Neutrophil (primary cell): ENCODE results near the gene RAVER1.

Experiments used
- H3K27ac ChIP-seq: fragments of 200-600 bp; sonication (generic); 2 replicates; pipeline ENCODE4 v1.5.1; 2016; ENCODE audit warnings: mild to moderate bottlenecking, moderate library complexity
- H3K27me3 ChIP-seq: fragments of 200-600 bp; sonication (generic); 2 replicates; pipeline ENCODE4 v1.6.0; 2016; ENCODE audit warnings: mild to moderate bottlenecking
- H3K36me3 ChIP-seq: fragments of 200-600 bp; sonication (generic); 2 replicates; pipeline ENCODE4 v1.5.1; 2017
- H3K4me1 ChIP-seq, 2 experiments: fragments of 200-600 bp in 1 of 2; sonication (generic) in 1 of 2; 1 replicate in 1 of 2; 2 replicates in 1 of 2; pipeline versions ENCODE4 v1.5.1 to v1.6.1; 2013 to 2016; ENCODE audit warnings: low read depth in 1 of 2, low read length in 1 of 2, mild to moderate bottlenecking in 1 of 2, moderate library complexity in 1 of 2; ENCODE audit not compliant: control insufficient read depth in 1 of 2, insufficient read depth in 1 of 2
- H3K4me3 ChIP-seq, 2 experiments: fragments of 200-600 bp in 1 of 2; sonication (generic) in 1 of 2; 1 replicate in 1 of 2; 2 replicates in 1 of 2; pipeline ENCODE4 v1.5.1; 2013 to 2016; ENCODE audit warnings: low read depth in 1 of 2, low read length in 1 of 2, mild to moderate bottlenecking in 1 of 2, moderate library complexity in 1 of 2
- H3K9me3 ChIP-seq: fragments of 200-600 bp; sonication (generic); 2 replicates; pipeline ENCODE4 v1.5.1; 2016
- TF ChIP-seq, protein P1 (sequence below): fragments of 200-600 bp; sonication (generic); IDR thresholded peaks from 2 replicates; pipeline ENCODE4 v1.5.1; 2016; ENCODE audit warnings: antibody characterized with exemption

Gene RAVER1

DNA sequence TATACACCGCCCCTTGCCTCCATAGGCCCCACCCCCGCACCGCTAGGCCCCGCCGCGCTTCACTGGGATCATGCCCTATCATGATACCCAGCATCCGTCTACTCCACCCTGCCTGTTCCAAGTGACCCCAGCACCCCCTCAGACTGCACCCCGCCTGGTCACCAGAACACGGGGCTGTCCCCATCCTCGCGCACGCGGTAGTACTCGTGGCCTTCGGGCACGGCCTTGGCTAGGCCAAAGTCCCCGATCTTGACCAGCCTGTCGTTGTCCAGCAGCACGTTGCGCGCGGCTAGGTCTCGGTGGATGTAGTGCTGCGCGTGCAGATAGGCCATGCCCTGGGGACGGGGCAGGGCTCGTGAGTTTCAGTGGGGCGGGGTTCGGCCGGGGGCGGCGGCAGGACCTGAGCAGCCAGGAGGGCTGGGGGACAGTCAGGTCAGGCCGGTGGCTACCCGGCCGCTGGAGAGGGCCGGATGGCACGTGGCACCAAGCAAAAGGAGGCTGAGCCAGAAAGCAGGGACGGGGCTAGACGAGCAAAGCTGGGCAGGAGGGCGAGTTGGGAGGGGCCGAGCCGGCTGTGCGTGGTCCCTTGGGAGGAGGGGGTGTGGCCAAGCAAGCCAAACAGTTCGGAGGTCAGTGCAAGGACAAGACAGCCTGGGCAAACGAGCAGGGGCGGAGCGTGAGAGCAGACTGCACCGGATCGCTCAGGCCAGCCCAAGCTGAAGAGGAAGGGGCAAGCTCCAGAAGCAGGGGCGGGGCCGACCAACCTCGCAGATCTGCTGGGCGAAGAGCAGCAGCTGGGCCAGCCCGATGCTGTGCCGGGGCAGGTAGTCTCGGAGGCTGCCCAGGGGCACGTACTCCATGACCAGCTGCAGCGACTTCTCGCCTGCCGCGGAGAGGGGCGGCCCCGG lies 19.7 kb upstream of the RAVER1 start:
- Histone ChIP-seq H3K27me3 (no peaks in the 10 kb centered on the region), H3K4me1 (peaks cover 0 to 1% of the 10 kb centered on the region in 2 experiments), H3K4me3 (no peak overlapping the region), H3K36me3 (peaks cover 90% of the 10 kb centered on the region), H3K27ac (no peak overlapping the region), H3K9me3 (no peaks in the 10 kb centered on the region)
- TF ChIP-seq, protein P1, sequence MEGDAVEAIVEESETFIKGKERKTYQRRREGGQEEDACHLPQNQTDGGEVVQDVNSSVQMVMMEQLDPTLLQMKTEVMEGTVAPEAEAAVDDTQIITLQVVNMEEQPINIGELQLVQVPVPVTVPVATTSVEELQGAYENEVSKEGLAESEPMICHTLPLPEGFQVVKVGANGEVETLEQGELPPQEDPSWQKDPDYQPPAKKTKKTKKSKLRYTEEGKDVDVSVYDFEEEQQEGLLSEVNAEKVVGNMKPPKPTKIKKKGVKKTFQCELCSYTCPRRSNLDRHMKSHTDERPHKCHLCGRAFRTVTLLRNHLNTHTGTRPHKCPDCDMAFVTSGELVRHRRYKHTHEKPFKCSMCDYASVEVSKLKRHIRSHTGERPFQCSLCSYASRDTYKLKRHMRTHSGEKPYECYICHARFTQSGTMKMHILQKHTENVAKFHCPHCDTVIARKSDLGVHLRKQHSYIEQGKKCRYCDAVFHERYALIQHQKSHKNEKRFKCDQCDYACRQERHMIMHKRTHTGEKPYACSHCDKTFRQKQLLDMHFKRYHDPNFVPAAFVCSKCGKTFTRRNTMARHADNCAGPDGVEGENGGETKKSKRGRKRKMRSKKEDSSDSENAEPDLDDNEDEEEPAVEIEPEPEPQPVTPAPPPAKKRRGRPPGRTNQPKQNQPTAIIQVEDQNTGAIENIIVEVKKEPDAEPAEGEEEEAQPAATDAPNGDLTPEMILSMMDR: no peak

GRCh38 chr19:10346509-10346908 lies 13.2 kb upstream of the RAVER1 start:
- no peaks in the 10 kb centered on the region for H3K27me3 ChIP-seq
- no peaks in the 10 kb centered on the region for H3K9me3 ChIP-seq
- H3K27ac ChIP-seq: peak overlapping the region; percentile 100
- peak overlapping the region; percentile 29 to 42 for H3K4me3 ChIP-seq
- TF ChIP-seq, protein P1: no peak
- H3K36me3 ChIP-seq: peaks cover 25% of the 10 kb centered on the region
- H3K4me1 ChIP-seq: peaks cover 39 to 40% of the 10 kb centered on the region in 2 experiments

DNA sequence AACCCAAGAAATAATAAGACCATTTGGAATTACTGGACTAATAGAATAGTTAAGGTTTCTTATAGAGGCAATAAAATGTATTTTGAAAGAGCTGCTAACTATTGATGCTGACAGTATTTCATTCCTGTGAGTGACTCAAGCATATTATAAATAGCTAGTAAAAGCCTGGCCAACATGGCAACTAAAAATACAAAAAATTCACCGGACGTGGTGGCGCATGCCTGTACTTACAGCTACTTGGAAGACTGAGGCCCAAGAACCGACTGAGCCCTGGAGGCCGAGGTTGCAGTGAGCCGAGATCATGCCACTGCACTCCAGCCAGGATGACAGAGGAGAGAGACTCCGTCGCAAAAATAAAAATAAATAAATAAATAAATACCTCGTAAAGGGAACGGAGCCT lies 11.5 kb upstream of the RAVER1 start:
- TF ChIP-seq, protein P1: no peak
- H3K4me1 ChIP-seq: peaks cover 51 to 53% of the 10 kb centered on the region in 2 experiments
- H3K36me3 ChIP-seq: peaks cover 8% of the 10 kb centered on the region
- H3K27ac ChIP-seq: peak overlapping the region; percentile 100
- no peaks in the 10 kb centered on the region for H3K27me3 ChIP-seq
- H3K9me3 ChIP-seq: no peaks in the 10 kb centered on the region
- peak overlapping the region in 1 of 2 experiments; percentile 18 for H3K4me3 ChIP-seq

GRCh38 chr19:10343495-10343894 lies 10.2 kb upstream of the RAVER1 start:
- Histone ChIP-seq H3K36me3 (no peaks in the 10 kb centered on the region), H3K4me3 (no peak overlapping the region), H3K27me3 (no peaks in the 10 kb centered on the region), H3K4me1 (peaks cover 55 to 66% of the 10 kb centered on the region in 2 experiments), H3K27ac (peak overlapping the region; percentile 100), H3K9me3 (no peaks in the 10 kb centered on the region)
- TF ChIP-seq, protein P1: no peak

DNA sequence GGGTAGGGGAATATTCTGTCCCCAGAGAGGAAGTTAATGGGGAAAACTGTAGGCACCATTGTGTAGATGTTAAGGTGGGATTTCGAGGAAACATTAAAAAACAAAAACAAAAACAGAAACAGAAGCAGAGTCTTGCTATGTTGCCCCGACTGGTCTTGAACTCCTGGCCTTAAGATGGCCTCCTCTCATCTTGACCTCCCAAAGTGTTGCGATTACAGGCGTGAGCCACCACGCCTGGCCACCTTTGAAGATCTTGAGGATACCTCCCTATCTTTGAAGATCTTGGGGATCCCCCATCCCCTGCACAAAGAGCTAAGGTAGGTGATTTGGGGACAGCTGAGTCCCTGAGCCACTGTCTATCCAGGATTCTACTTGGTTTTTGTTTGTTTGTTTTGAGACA lies 6.6 kb upstream of the RAVER1 start:
- no peaks in the 10 kb centered on the region for H3K9me3 ChIP-seq
- H3K27ac ChIP-seq: peak overlapping the region; percentile 96
- H3K4me3 ChIP-seq: peak overlapping the region; percentile 81 to 97
- H3K4me1 ChIP-seq: peaks cover 55 to 68% of the 10 kb centered on the region in 2 experiments
- no peaks in the 10 kb centered on the region for H3K27me3 ChIP-seq
- H3K36me3 ChIP-seq: peaks cover 29% of the 10 kb centered on the region
- TF ChIP-seq, protein P1: no peak
